ENCODE results near the gene CBLC. TPM values are rescaled to one million over a fixed set of nuclear protein-coding genes. Genes with fewer than 3 reads are reported as not detected.

The CBLC gene
- total RNA-seq, 2 experiments from 2014 or later: not detected

GRCh38 chr19:44749292-44749691 is 28.4 kb upstream of the CBLC start:
- Mint-ChIP-seq H3K27me3 (peaks cover 4% of the 10 kb centered on the region), H3K4me1 (peaks cover 68% of the 10 kb centered on the region), H3K36me3 (ENCODE audit: low read depth) (peaks cover 41% of the 10 kb centered on the region), H3K4me3 (peak overlapping the region; percentile 91), H3K27ac (peak overlapping the region; percentile 87), H3K9me3 (no peaks in the 10 kb centered on the region)
- ChIA-PET CTCF (interaction anchor here (2.5 to 4.0 kb wide), 2 partner anchors 22 to 25 kb away, joined by 13 to 18 read pairs; no protein-coding TSS in a partner anchor), POLR2A (no interaction called here)
- DNase-seq: no peak

GRCh38 chr19:44749994-44750393 is 27.7 kb upstream of the CBLC start:
- Mint-ChIP-seq H3K9me3 (no peaks in the 10 kb centered on the region), H3K27me3 (peaks cover 4% of the 10 kb centered on the region), H3K4me1 (peaks cover 73% of the 10 kb centered on the region), H3K27ac (peak overlapping the region; percentile 87), H3K4me3 (peak overlapping the region; percentile 91), H3K36me3 (ENCODE audit: low read depth) (peaks cover 45% of the 10 kb centered on the region)
- POLR2A ChIA-PET: no interaction called here
- CTCF ChIA-PET: interaction anchor here (2.5 to 4.0 kb wide), 2 partner anchors 21 to 26 kb away, joined by 13 to 18 read pairs; no protein-coding TSS in a partner anchor
- DNase-seq: no peak

DNA sequence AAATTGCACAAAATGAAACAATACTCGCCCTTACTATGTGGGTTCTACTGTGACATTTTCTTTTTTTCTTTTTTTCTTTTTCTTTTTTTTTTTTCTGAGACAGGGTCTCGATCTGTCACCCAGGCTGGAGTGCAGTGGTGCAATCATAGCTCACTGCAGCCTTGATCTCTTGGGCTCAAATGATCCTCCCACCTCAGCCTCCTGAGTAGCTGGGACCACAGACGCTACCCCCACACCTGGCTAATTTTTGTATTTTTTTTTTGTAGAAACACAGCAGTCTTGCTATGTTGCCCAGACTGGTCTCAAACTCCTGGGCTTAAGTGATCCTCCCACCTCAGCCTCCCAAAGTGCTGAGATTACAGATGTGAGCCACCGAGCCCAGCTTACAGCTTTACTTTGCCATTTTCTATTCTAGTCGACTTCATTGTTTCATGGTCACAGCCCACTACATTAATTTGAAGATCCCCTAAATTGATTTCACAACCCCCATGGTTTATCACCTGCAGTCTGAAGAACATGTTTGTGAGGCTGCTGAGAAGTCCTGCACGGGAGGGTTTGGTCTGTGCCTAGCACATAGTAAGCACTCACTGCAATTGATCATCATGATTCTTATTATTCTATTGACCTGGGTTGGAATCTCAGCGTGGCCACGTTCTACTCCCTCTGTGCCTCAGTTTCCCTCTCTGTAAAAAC is 25.4 kb upstream of the CBLC start:
- peak overlapping the region; percentile 91 for H3K27ac Mint-ChIP-seq
- no peaks in the 10 kb centered on the region for H3K9me3 Mint-ChIP-seq
- POLR2A ChIA-PET: interaction anchor here (0.6 to 1.0 kb wide), 3 partner anchors 15 to 28 kb away, joined by 3 read pairs; no protein-coding TSS in a partner anchor
- H3K36me3 Mint-ChIP-seq (ENCODE audit: low read depth): peaks cover 57% of the 10 kb centered on the region
- CTCF ChIA-PET: interaction anchor here (0.7 to 4.0 kb wide), 6 partner anchors 18 to 702 kb away, joined by 3 to 20 read pairs (median 9); no protein-coding TSS in a partner anchor
- H3K27me3 Mint-ChIP-seq: no peaks in the 10 kb centered on the region
- no peak for DNase-seq
- H3K4me1 Mint-ChIP-seq: peaks cover 74% of the 10 kb centered on the region
- peak overlapping the region; percentile 91 for H3K4me3 Mint-ChIP-seq

DNA sequence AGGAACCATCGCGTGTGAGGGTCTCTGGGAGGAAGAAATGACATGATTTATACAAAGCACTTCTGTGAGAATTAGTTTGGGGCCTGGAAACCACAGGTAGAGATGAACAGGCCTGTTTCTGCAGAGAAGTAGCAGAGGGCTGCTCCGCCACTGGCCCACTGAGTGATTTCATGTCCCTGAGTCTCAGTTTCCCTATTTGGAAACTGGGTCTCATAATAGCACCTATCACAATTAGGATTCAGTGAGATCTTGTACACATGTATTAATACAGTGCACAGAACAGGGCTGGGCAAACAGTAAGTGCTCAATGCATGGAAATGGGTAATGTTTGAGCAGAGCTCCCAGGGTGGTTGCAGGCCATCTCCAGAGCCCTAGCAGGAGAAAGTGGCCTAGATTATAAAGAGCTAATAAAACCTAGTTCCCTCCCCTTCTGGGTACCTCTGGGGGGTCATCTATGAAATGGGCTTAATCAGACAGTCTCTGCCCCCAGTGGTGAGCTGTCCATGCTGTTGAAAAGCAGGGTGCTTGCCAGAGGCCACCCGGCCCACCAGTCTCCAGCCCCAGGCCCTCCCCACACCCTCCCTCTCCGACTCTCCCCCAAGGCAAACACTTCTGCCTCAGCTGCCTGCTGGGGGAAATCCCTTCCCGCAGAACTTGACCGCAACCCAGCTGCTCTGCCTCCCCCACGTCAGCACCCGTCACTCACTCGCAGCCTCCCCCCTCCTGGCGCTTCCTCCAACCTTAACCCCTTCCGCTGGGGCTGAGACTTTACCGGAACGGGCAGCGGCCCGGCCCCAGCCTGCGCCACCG is 24.7 kb upstream of the CBLC start:
- Mint-ChIP-seq H3K36me3 (ENCODE audit: low read depth) (peaks cover 63% of the 10 kb centered on the region), H3K27me3 (no peaks in the 10 kb centered on the region), H3K4me1 (peaks cover 75% of the 10 kb centered on the region), H3K27ac (peak overlapping the region; percentile 91), H3K9me3 (no peaks in the 10 kb centered on the region), H3K4me3 (peak overlapping the region; percentile 91)
- POLR2A ChIA-PET: interaction anchor here (0.9 to 1.0 kb wide), 2 partner anchors 18 to 29 kb away, joined by 3 read pairs; no protein-coding TSS in a partner anchor
- DNase-seq: peak; percentile 96
- CTCF ChIA-PET: interaction anchor here (0.6 to 4.0 kb wide), 7 partner anchors 11 to 91 kb away, joined by 3 to 20 read pairs (median 3); no protein-coding TSS in a partner anchor

GRCh38 chr19:44753626-44753931 is 24.1 kb upstream of the CBLC start:
- peak overlapping the region; percentile 91 for H3K27ac Mint-ChIP-seq
- peaks cover 69% of the 10 kb centered on the region for H3K36me3 Mint-ChIP-seq (ENCODE audit: low read depth)
- no peaks in the 10 kb centered on the region for H3K27me3 Mint-ChIP-seq
- ChIA-PET POLR2A (interaction anchor here (0.9 to 1.0 kb wide), 2 partner anchors 17 to 30 kb away, joined by 3 read pairs; no protein-coding TSS in a partner anchor), CTCF (interaction anchor here (1.2 to 4.0 kb wide), 5 partner anchors 10 to 91 kb away, joined by 3 to 20 read pairs (median 4); no protein-coding TSS in a partner anchor)
- H3K4me3 Mint-ChIP-seq: peak overlapping the region; percentile 91
- no peaks in the 10 kb centered on the region for H3K9me3 Mint-ChIP-seq
- DNase-seq: no peak
- peaks cover 77% of the 10 kb centered on the region for H3K4me1 Mint-ChIP-seq

DNA sequence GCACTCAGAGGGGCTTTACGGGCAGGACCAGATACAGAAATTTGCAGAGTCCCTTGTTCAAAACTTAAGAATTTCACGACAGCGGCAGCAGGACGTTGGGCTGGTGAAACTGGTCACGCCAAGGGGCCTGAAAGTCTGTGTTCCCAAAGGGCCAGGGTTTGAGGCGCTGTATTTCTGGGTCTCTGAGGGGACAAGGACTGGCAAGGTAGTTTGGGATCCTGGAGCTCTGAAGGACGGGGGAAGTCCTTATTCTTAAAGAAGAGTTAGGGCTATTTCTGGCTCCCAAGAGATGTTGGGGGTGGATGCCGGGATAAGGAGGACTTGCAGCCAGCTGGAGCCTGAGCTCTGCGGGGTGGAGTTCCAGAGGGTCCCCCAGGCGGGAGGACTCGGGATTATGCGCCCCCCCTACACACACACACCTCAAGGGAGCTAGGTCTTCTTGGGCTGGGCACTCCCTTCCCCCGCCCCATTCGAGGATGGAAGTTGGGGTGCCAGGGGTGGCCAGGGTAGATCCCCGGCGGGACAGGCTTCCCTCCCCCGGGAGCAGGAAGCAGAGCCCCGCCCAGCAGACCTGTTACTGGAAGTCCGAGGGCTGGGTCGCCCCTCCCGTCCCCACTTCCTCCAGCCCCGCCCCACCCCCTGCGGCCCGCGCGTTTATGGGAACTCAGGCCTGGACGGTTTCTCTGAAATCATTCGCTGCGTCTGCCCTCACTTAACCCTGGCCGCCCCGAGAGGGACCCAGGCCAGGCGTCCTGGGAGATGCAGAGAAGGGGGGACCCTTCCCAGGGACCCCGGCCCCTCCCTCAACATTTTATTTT is 23.5 kb upstream of the CBLC start:
- DNase-seq: peak; percentile 76
- CTCF ChIA-PET: interaction anchor here (0.6 to 4.4 kb wide), 7 partner anchors 10 to 90 kb away, joined by 3 to 20 read pairs (median 4); no protein-coding TSS in a partner anchor
- POLR2A ChIA-PET: no interaction called here
- Mint-ChIP-seq H3K36me3 (ENCODE audit: low read depth) (peaks cover 71% of the 10 kb centered on the region), H3K4me1 (peaks cover 78% of the 10 kb centered on the region), H3K27me3 (no peaks in the 10 kb centered on the region), H3K27ac (peak overlapping the region; percentile 91), H3K9me3 (no peaks in the 10 kb centered on the region), H3K4me3 (peak overlapping the region; percentile 91)

DNA sequence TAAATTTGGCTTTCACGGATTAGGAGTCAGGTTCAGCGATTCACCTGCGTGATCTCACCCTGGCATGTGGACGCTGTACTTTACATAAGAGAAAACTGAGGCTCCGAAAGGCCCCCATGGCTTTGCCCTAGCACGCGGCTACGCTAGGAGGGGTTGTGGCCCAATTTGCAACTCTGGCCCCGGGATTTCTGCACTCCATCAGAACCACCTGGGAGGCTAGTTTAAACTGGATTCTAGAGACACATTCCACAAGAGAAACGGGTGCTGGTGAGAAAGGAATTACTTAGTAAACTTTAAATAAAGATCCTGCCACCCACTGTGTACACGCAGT is 23.0 kb upstream of the CBLC start:
- CTCF ChIA-PET: interaction anchor here (1.6 to 4.4 kb wide), 4 partner anchors 13 to 31 kb away, joined by 4 to 20 read pairs (median 14); no protein-coding TSS in a partner anchor
- Mint-ChIP-seq H3K27ac (peak overlapping the region; percentile 91), H3K27me3 (no peaks in the 10 kb centered on the region), H3K4me3 (peak overlapping the region; percentile 91), H3K36me3 (ENCODE audit: low read depth) (peaks cover 67% of the 10 kb centered on the region), H3K9me3 (no peaks in the 10 kb centered on the region), H3K4me1 (peaks cover 75% of the 10 kb centered on the region)
- no peak for DNase-seq
- POLR2A ChIA-PET: no interaction called here

DNA sequence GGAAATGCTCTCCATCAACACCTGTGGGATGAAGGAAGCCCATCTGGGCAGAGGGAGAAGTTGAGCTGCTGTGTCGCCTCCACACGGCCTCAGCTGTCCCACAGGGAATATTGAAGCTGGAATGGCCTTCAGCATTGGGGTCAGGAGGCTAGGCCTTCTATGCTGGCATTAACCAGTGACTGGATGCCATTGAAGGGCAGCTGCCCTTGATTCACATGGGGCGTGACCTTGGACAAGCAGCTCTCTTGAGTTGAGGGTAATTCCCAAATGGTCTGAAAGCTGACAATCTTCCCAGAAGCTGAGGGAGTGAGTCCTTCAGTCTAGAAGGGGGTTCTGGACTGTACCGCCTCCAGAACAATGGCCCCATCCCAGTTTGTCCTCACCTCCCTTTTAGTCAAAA is 22.5 kb upstream of the CBLC start:
- no peak for DNase-seq
- H3K4me3 Mint-ChIP-seq: peak overlapping the region; percentile 91
- H3K4me1 Mint-ChIP-seq: peaks cover 74% of the 10 kb centered on the region
- H3K27ac Mint-ChIP-seq: peak overlapping the region; percentile 91
- POLR2A ChIA-PET: no interaction called here
- H3K36me3 Mint-ChIP-seq (ENCODE audit: low read depth): peaks cover 67% of the 10 kb centered on the region
- H3K9me3 Mint-ChIP-seq: no peaks in the 10 kb centered on the region
- no peaks in the 10 kb centered on the region for H3K27me3 Mint-ChIP-seq
- CTCF ChIA-PET: interaction anchor here (1.5 to 4.4 kb wide), 4 partner anchors 12 to 31 kb away, joined by 4 to 20 read pairs (median 10); no protein-coding TSS in a partner anchor

GRCh38 chr19:44756089-44756562 is 21.6 kb upstream of the CBLC start:
- Mint-ChIP-seq H3K27me3 (no peaks in the 10 kb centered on the region), H3K4me1 (peaks cover 75% of the 10 kb centered on the region), H3K9me3 (no peaks in the 10 kb centered on the region), H3K36me3 (ENCODE audit: low read depth) (peaks cover 69% of the 10 kb centered on the region), H3K4me3 (no peak overlapping the region), H3K27ac (peak overlapping the region; percentile 91)
- CTCF ChIA-PET: interaction anchor here (1.5 to 4.4 kb wide), 4 partner anchors 11 to 32 kb away, joined by 4 to 20 read pairs (median 10); no protein-coding TSS in a partner anchor
- POLR2A ChIA-PET: no interaction called here
- no peak for DNase-seq

DNA sequence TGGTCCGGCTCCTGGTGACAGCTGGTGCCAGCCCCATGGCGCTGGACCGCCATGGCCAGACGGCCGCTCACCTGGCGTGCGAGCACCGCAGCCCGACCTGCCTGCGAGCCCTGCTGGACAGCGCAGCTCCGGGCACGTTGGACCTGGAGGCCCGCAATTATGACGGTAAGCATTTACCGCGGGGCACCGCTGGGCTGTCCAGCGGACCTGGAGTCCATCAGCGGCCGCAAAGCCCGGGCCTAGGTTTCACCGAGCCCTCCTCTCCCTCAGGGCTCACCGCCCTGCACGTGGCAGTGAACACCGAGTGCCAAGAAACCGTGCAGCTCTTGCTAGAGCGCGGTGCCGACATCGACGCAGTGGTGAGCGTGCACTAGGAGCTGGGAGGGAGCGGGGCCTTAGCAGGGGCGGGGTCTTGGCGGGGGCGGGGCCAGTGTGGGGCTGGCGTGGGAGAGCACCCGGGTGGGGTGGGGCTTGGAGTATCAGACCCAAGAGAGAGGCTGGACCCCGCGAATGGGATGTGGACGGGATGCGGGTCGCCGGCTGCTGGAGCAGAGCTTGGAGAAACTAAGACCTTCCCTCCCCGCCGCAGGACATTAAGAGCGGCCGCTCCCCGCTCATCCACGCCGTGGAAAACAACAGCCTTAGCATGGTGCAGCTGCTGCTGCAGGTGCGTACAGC is 20.5 kb upstream of the CBLC start:
- Mint-ChIP-seq H3K27me3 (no peaks in the 10 kb centered on the region), H3K36me3 (ENCODE audit: low read depth) (peaks cover 62% of the 10 kb centered on the region), H3K4me3 (no peak overlapping the region), H3K4me1 (peaks cover 69% of the 10 kb centered on the region), H3K9me3 (no peaks in the 10 kb centered on the region), H3K27ac (peak overlapping the region; percentile 50)
- CTCF ChIA-PET: interaction anchor here (1.1 to 4.4 kb wide), 3 partner anchors 10 to 33 kb away, joined by 3 to 14 read pairs (median 8); no protein-coding TSS in a partner anchor
- POLR2A ChIA-PET: no interaction called here
- no peak for DNase-seq

GRCh38 chr19:44757735-44758505 is 19.8 kb upstream of the CBLC start:
- Mint-ChIP-seq H3K27me3 (no peaks in the 10 kb centered on the region), H3K36me3 (ENCODE audit: low read depth) (peaks cover 56% of the 10 kb centered on the region), H3K27ac (peak overlapping the region; percentile 81), H3K4me3 (no peak overlapping the region), H3K4me1 (peaks cover 65% of the 10 kb centered on the region), H3K9me3 (no peaks in the 10 kb centered on the region)
- DNase-seq: no peak
- CTCF ChIA-PET: interaction anchor here (1.1 to 4.4 kb wide), 3 partner anchors 10 to 34 kb away, joined by 3 to 14 read pairs (median 8); no protein-coding TSS in a partner anchor
- POLR2A ChIA-PET: no interaction called here

Data from activated CD4-positive, alpha-beta T cell treated with anti-CD3 and anti-CD28 coated beads, Interleukin-2, amount 10 ng/mL, durations not matched to agents 7 days and 5 days (primary cell).